ENCODE results near the gene CACNG5. TPM values are rescaled to one million over a fixed set of nuclear protein-coding genes. Genes with fewer than 3 reads are reported as not detected.

The CACNG5 gene, protein sequence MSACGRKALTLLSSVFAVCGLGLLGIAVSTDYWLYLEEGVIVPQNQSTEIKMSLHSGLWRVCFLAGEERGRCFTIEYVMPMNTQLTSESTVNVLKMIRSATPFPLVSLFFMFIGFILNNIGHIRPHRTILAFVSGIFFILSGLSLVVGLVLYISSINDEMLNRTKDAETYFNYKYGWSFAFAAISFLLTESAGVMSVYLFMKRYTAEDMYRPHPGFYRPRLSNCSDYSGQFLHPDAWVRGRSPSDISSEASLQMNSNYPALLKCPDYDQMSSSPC
- not detected in 2 replicates for total RNA-seq

DNA sequence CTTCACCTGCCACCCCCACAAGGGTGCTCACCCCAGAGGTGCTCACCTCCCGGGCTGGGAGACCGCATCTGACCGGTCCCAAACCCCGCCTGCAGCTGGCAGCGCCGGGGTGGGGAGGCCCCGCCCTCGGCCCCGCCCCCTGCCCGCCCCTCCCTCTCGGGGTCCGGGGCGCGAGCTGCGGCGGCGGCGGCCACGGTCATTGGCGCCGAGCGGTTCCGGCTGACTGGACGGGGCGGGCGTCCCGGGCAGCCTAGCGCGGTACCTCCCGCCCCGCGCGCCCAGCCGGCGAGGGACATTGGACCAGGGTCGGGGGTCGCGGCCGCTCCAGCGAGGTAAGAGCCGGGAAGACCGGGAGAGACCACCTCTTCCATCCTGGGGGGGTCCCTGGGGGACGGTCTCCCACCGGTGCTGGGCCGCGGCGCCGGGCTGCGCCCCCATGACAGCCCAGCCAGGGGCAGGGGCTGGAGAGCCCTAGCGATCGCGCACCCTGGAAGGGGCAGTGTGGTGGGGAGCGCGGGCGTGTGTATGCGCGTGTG, at the start of gene CACNG5:
CACNG5 (plus strand) TSS at position 199 of the 536 bp plus-strand sequence. CDS start 42,216 bp downstream, outside the sequence.
- intact Hi-C loops (cut with micrococcal nuclease) = no loop called here
- no peaks in the 10 kb centered on the region for H3K36me3 Mint-ChIP-seq (ENCODE audit: low read depth)
- H3K4me3 Mint-ChIP-seq = no peak within 1 kb of the TSS
- no peak within 1 kb of the TSS for H3K27ac Mint-ChIP-seq
- H3K27me3 Mint-ChIP-seq = peaks cover 56% of the 10 kb centered on the region
- no peaks in the 10 kb centered on the region for H3K9me3 Mint-ChIP-seq
- H3K4me1 Mint-ChIP-seq = no peaks in the 10 kb centered on the region
- DNase-seq = no peak

- DNase-seq = no peak
- H3K4me3 Mint-ChIP-seq = no peak overlapping the region
- no peaks in the 10 kb centered on the region for H3K27me3 Mint-ChIP-seq
- intact Hi-C loops (cut with micrococcal nuclease) = no loop called here
- peaks cover 42% of the 10 kb centered on the region for H3K36me3 Mint-ChIP-seq (ENCODE audit: low read depth)
- no peak overlapping the region for H3K27ac Mint-ChIP-seq
- H3K4me1 Mint-ChIP-seq = peaks cover 1% of the 10 kb centered on the region
- no peaks in the 10 kb centered on the region for H3K9me3 Mint-ChIP-seq
Measured at GRCh38 chr17:66786107-66786506, 48.8 kb upstream of the CACNG5 start.

GRCh38 chr17:66787914-66788313, 47.0 kb upstream of the CACNG5 start:
- H3K27ac Mint-ChIP-seq = peak overlapping the region; percentile 31
- H3K4me1 Mint-ChIP-seq = peaks cover 3% of the 10 kb centered on the region
- peaks cover 48% of the 10 kb centered on the region for H3K36me3 Mint-ChIP-seq (ENCODE audit: low read depth)
- H3K4me3 Mint-ChIP-seq = no peak overlapping the region
- H3K27me3 Mint-ChIP-seq = no peaks in the 10 kb centered on the region
- DNase-seq = no peak
- intact Hi-C loops (cut with micrococcal nuclease) = no loop called here
- no peaks in the 10 kb centered on the region for H3K9me3 Mint-ChIP-seq

DNA sequence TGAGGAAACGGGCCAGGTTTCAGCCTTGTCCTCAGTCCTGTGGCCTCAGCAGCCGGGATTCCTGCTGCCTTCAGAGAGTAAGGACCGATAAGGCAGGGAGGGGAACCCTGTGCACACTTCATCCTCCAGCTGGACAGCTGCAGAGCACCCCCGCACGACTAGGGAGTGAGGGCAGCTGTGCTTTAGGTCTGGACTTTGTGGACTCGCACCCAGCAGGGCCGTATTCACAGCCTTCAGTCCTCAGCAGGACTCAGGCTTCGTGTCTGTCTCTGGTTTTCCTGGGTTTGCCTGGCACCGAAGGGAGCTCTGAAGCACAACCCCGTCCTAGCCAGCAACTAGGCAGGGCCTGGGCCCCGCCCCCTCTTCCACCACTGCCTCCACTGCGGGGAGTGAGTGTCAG, 45.8 kb upstream of the CACNG5 start:
- Mint-ChIP-seq H3K4me1 (peaks cover 3% of the 10 kb centered on the region), H3K27ac (no peak overlapping the region), H3K27me3 (no peaks in the 10 kb centered on the region), H3K36me3 (ENCODE audit: low read depth) (peaks cover 60% of the 10 kb centered on the region), H3K9me3 (no peaks in the 10 kb centered on the region), H3K4me3 (no peak overlapping the region)
- intact Hi-C loops (cut with micrococcal nuclease) = no loop called here
- DNase-seq = no peak

DNA sequence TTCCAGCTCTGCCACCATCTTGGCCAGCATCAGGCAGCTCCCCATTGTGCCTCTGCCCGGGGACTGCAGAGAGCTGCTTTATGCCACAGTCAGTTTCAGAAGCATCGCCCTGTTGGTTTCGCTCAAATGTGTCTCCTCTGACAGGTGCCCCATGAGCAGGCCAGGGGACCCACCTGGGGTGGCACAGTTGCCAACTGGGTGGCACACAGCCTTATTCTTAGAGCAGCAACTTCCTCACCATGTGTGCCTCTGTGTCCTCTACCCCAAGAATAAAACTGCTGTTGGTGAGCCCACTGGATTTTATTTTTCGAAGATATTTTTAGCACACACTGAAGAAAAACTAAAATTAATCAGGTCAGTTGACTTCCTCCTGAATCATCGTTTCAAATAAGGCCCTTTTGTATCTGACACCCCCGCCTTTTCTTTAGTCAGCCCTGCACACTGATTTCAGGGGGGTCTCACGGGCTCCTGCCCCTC, 44.9 kb upstream of the CACNG5 start:
- no peak overlapping the region for H3K4me3 Mint-ChIP-seq
- no peak for DNase-seq
- no peaks in the 10 kb centered on the region for H3K27me3 Mint-ChIP-seq
- H3K27ac Mint-ChIP-seq = no peak overlapping the region
- peaks cover 63% of the 10 kb centered on the region for H3K36me3 Mint-ChIP-seq (ENCODE audit: low read depth)
- intact Hi-C loops (cut with micrococcal nuclease) = no loop called here
- H3K9me3 Mint-ChIP-seq = no peaks in the 10 kb centered on the region
- peaks cover 3% of the 10 kb centered on the region for H3K4me1 Mint-ChIP-seq

DNA sequence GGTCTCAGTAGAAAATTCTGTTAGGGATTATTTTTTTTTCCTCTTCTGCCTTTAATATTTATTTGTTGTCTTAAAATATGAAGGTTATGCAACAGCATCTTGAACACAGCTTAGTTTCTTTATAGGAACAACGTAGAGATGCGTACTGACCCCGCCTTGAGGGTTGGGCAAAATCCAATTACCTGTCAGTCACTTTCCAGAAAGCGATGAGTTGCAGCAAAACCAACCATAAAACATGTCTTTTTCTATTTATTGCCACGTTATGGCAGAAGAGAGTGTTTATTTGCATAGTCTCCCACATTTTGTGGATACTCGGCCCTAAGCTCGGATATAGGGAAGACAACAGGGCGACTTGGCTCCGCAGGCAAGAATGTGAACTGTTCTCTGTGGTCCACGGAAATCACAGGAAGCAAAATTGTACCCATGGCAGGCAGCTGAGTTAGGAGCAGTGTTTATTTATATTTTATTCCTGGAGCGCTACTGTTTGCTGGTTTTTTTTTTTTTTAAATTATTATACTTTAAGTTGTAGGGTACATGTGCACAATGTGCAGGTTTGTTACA, 44.3 kb upstream of the CACNG5 start:
- H3K4me1 Mint-ChIP-seq = peaks cover 3% of the 10 kb centered on the region
- H3K4me3 Mint-ChIP-seq = no peak overlapping the region
- intact Hi-C loops (cut with micrococcal nuclease) = no loop called here
- no peaks in the 10 kb centered on the region for H3K9me3 Mint-ChIP-seq
- H3K27me3 Mint-ChIP-seq = no peaks in the 10 kb centered on the region
- H3K36me3 Mint-ChIP-seq (ENCODE audit: low read depth) = peaks cover 66% of the 10 kb centered on the region
- no peak overlapping the region for H3K27ac Mint-ChIP-seq
- DNase-seq = no peak

DNA sequence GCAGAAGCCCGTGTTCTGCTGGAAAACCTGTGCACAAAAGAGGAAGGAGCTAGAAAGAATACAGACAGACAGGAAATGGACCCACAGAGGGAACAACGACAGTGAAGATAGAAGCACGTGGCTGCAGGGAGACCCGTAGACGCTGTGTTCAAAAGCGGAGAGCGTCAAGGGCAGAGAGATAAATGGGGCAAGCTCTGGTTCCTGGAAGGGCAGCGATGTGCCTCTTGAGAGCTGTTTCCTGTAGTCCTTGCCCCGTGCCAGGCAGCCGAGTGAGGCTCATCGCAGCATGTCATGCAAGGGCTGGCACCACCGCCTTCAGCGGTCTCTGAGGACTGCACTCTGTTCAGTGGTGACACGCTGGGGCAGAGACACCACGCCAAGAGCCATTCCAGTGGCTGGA, 43.6 kb upstream of the CACNG5 start:
- Mint-ChIP-seq H3K9me3 (no peaks in the 10 kb centered on the region), H3K4me3 (no peak overlapping the region), H3K36me3 (ENCODE audit: low read depth) (peaks cover 71% of the 10 kb centered on the region), H3K27me3 (no peaks in the 10 kb centered on the region), H3K4me1 (peaks cover 3% of the 10 kb centered on the region), H3K27ac (peak overlapping the region; percentile 56)
- no peak for DNase-seq
- intact Hi-C loops (cut with micrococcal nuclease) = no loop called here

DNA sequence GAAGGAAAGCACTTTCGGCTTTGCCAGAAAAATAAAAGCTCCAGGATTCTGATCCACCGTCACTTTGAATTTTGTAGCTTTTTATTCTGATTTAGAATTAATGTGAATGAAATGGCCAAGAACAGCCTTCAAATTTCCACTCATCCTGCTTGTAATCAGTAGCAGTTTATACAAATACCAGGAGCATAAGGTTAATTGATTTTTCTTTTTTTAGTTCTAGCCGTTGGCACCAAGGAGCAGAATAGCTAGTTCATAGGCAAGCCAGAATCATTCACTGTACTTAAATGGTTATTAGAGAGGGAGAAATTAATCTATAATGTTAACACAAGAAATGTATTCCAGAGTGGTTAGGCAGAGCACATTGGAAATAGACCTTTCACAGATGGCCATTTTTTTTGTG, 41.1 kb upstream of the CACNG5 start:
- Mint-ChIP-seq H3K4me3 (no peak overlapping the region), H3K27ac (no peak overlapping the region), H3K27me3 (no peaks in the 10 kb centered on the region), H3K9me3 (peaks cover 8% of the 10 kb centered on the region), H3K4me1 (peaks cover 3% of the 10 kb centered on the region), H3K36me3 (ENCODE audit: low read depth) (peaks cover 66% of the 10 kb centered on the region)
- DNase-seq = no peak
- intact Hi-C loops (cut with micrococcal nuclease) = no loop called here

DNA sequence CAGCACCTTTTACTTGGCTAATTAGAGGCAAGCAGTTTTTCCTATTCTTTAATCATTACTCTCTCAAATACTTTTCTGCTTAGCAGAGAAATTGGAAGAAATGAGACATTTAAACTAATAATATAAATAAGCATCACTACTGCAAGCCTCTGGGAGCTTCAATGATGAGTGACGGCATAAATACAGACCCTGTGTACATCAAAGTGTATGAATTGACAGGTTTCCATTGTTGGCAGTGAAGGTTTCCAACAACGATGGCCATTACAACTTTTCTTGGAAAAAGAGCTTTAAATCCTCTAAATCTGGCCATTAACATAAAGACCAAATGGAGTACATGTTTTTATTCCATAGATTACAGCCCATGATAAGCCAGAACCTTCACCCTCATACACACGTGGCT, 39.4 kb upstream of the CACNG5 start:
- Mint-ChIP-seq H3K4me1 (peaks cover 3% of the 10 kb centered on the region), H3K27ac (no peak overlapping the region), H3K36me3 (ENCODE audit: low read depth) (peaks cover 68% of the 10 kb centered on the region), H3K9me3 (peaks cover 8% of the 10 kb centered on the region), H3K4me3 (no peak overlapping the region), H3K27me3 (no peaks in the 10 kb centered on the region)
- intact Hi-C loops (cut with micrococcal nuclease) = no loop called here
- no peak for DNase-seq

DNA sequence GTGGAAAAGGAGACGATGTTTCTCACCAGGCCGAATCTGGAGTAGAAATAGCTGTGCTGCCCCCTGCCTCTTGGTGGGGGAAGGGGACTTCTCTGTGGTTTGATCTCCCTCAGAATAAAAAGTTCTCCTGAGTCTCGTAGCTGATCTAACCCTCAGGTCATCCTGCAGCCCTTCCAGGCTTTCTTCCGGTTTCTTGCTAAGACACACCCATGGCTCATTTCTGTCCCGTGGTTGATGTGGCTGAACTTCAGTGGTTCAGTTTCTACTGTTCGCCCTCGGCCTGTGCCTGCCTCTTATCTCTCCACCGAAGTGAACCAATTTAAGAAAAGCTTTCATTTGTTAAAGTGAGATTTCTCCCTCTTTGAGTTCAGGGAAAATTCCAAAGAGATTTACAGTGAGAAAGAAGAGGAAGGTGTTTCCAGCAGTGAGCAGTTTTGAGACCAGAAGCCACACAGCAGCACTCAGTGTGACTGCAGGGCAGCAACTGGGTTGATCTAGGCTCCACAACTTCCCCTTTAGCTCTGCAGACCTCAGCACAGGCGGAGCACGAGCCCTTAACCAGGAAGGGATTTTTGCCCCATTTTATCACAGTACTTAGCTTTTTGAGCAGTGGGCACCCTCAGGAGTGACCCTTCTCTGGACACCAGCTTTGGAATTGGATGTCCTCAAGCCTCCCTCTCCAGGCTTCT, 34.9 kb upstream of the CACNG5 start:
- Mint-ChIP-seq H3K27ac (peak overlapping the region; percentile 14), H3K4me3 (no peak overlapping the region), H3K36me3 (ENCODE audit: low read depth) (peaks cover 57% of the 10 kb centered on the region), H3K4me1 (peaks cover 2% of the 10 kb centered on the region), H3K9me3 (peaks cover 8% of the 10 kb centered on the region), H3K27me3 (no peaks in the 10 kb centered on the region)
- DNase-seq = no peak
- intact Hi-C loops (cut with micrococcal nuclease) = no loop called here

DNA sequence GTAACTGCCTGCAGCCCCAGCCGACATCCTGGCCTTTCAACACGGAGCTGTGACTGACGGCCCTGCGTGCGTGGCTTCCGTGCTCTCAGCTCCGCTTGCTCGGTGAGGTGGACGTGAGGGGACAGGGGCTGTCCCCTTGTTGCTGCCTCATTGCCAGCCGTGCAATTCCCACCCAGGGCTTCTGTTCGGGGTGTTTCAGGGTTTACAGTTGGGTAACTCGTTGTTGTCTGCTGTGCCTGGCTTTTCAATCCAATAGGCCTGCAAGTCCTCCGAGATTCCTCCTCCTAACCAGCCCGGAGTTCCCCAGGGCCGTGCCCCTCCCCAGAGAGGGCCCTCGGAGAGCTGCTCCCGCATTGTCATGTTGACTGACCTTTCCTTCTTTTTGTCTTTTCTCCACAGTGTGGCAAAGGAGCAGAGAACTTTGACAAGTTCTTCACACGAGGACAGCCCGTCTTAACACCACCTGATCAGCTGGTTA, 31.4 kb upstream of the CACNG5 start:
- Mint-ChIP-seq H3K4me1 (peaks cover 7% of the 10 kb centered on the region), H3K27me3 (no peaks in the 10 kb centered on the region), H3K36me3 (ENCODE audit: low read depth) (peaks cover 37% of the 10 kb centered on the region), H3K9me3 (no peaks in the 10 kb centered on the region), H3K27ac (no peak overlapping the region), H3K4me3 (no peak overlapping the region)
- no peak for DNase-seq
- intact Hi-C loops (cut with micrococcal nuclease) = no loop called here

DNA sequence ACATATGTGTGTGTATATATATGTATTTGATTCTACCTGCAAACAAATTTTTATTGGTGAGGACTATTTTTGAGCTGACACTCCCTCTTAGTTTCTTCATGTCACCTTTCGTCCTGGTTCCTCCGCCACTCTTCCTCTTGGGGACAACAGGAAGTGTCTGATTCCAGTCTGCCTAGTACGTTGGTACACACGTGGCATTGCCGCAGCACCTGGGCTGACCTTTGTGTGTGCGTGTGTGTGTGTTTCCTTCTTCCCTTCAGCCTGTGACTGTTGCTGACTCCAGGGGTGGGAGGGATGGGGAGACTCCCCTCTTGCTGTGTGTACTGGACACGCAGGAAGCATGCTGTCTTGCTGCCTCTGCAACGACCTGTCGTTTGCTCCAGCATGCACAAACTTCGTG, 29.4 kb upstream of the CACNG5 start:
- peak overlapping the region; percentile 36 for H3K27ac Mint-ChIP-seq
- DNase-seq = no peak
- intact Hi-C loops (cut with micrococcal nuclease) = no loop called here
- H3K36me3 Mint-ChIP-seq (ENCODE audit: low read depth) = peaks cover 30% of the 10 kb centered on the region
- no peaks in the 10 kb centered on the region for H3K9me3 Mint-ChIP-seq
- no peak overlapping the region for H3K4me3 Mint-ChIP-seq
- H3K27me3 Mint-ChIP-seq = no peaks in the 10 kb centered on the region
- peaks cover 7% of the 10 kb centered on the region for H3K4me1 Mint-ChIP-seq

- no peak overlapping the region for H3K27ac Mint-ChIP-seq
- peaks cover 7% of the 10 kb centered on the region for H3K4me1 Mint-ChIP-seq
- H3K9me3 Mint-ChIP-seq = no peaks in the 10 kb centered on the region
- intact Hi-C loops (cut with micrococcal nuclease) = no loop called here
- peaks cover 22% of the 10 kb centered on the region for H3K36me3 Mint-ChIP-seq (ENCODE audit: low read depth)
- no peak for DNase-seq
- no peaks in the 10 kb centered on the region for H3K27me3 Mint-ChIP-seq
- H3K4me3 Mint-ChIP-seq = no peak overlapping the region
Measured at GRCh38 chr17:66807182-66807581, 27.7 kb upstream of the CACNG5 start.

- Mint-ChIP-seq H3K9me3 (no peaks in the 10 kb centered on the region), H3K27me3 (peaks cover 3% of the 10 kb centered on the region), H3K27ac (no peak overlapping the region), H3K36me3 (ENCODE audit: low read depth) (peaks cover 13% of the 10 kb centered on the region), H3K4me1 (peaks cover 7% of the 10 kb centered on the region), H3K4me3 (no peak overlapping the region)
- no peak for DNase-seq
- intact Hi-C loops (cut with micrococcal nuclease) = no loop called here
Measured at GRCh38 chr17:66809408-66809807, 25.5 kb upstream of the CACNG5 start.
